ENCODE measurements around the gene TNRC6C. TPM values are rescaled to one million over a fixed set of nuclear protein-coding genes. Genes with fewer than 3 reads are reported as not detected.

TNRC6C gene
- total and polyA plus RNA-seq, 2 of the 13 experiments (the other 11 are each of a cell fraction or from before 2014, with no cell fraction given): 0.66 to 4.9 TPM

- TF ChIP-seq ZHX2 (IDR thresholded peaks at IDR 0.05; ENCODE audit: low read depth): no peak
- TF ChIP-seq ZHX2 (CRISPR knock-in tag; IDR thresholded peaks at IDR 0.05; ENCODE audit: borderline replicate concordance): no peak
- no peak for TF ChIP-seq ZNF749 (CRISPR knock-in tag; IDR thresholded peaks at IDR 0.05; ENCODE audit: borderline replicate concordance)
- TF ChIP-seq KLF12 (CRISPR knock-in tag; IDR thresholded peaks at IDR 0.05; ENCODE audit: borderline replicate concordance): 0 out of 2 replicates have a peak, but pooled peaks have one; percentile 34
- TF ChIP-seq IRX3 (CRISPR knock-in tag; IDR thresholded peaks at IDR 0.05; ENCODE audit: borderline replicate concordance, low read depth): no peak
- no peak for TF ChIP-seq SALL1 (CRISPR knock-in tag; IDR thresholded peaks at IDR 0.05)
- TF ChIP-seq POLR2AphosphoS5 (IDR thresholded peaks at IDR 0.05; ENCODE audit: low read depth, low read length): peak; percentile 49; the same call in 1 of the 2 replicates
- TF ChIP-seq, protein P1, sequence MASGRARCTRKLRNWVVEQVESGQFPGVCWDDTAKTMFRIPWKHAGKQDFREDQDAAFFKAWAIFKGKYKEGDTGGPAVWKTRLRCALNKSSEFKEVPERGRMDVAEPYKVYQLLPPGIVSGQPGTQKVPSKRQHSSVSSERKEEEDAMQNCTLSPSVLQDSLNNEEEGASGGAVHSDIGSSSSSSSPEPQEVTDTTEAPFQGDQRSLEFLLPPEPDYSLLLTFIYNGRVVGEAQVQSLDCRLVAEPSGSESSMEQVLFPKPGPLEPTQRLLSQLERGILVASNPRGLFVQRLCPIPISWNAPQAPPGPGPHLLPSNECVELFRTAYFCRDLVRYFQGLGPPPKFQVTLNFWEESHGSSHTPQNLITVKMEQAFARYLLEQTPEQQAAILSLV (CRISPR knock-in tag; IDR thresholded peaks at IDR 0.05; ENCODE audit: borderline replicate concordance): peak; percentile 6; the same call in 1 of the 2 replicates
- TF ChIP-seq, protein P2, sequence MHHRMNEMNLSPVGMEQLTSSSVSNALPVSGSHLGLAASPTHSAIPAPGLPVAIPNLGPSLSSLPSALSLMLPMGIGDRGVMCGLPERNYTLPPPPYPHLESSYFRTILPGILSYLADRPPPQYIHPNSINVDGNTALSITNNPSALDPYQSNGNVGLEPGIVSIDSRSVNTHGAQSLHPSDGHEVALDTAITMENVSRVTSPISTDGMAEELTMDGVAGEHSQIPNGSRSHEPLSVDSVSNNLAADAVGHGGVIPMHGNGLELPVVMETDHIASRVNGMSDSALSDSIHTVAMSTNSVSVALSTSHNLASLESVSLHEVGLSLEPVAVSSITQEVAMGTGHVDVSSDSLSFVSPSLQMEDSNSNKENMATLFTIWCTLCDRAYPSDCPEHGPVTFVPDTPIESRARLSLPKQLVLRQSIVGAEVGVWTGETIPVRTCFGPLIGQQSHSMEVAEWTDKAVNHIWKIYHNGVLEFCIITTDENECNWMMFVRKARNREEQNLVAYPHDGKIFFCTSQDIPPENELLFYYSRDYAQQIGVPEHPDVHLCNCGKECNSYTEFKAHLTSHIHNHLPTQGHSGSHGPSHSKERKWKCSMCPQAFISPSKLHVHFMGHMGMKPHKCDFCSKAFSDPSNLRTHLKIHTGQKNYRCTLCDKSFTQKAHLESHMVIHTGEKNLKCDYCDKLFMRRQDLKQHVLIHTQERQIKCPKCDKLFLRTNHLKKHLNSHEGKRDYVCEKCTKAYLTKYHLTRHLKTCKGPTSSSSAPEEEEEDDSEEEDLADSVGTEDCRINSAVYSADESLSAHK (CRISPR knock-in tag; IDR thresholded peaks at IDR 0.05; ENCODE audit: borderline replicate concordance): no peak
- TF ChIP-seq REXO4 (CRISPR knock-in tag; IDR thresholded peaks at IDR 0.05; ENCODE audit: borderline replicate concordance): no peak
- no peak for TF ChIP-seq ZNF331 (CRISPR knock-in tag; IDR thresholded peaks at IDR 0.05)
- TF ChIP-seq NONO (IDR thresholded peaks at IDR 0.05): no peak
- TF ChIP-seq NONO (CRISPR knock-in tag; conservative IDR thresholded peaks at IDR 0.05): no peak
- no peak for TF ChIP-seq ZNF878 (CRISPR knock-in tag; IDR thresholded peaks at IDR 0.05)
- peak; percentile 59; the same call in 1 of the 2 replicates for TF ChIP-seq SP5 (CRISPR knock-in tag; IDR thresholded peaks at IDR 0.05; ENCODE audit: borderline replicate concordance, low read depth)
- peak; percentile 8 for TF ChIP-seq PHF5A (CRISPR knock-in tag; IDR thresholded peaks at IDR 0.05; ENCODE audit: low read depth, unreplicated experiment)
- TF ChIP-seq ZNF20 (CRISPR knock-in tag; IDR thresholded peaks at IDR 0.05): 0 out of 2 replicates have a peak, but pooled peaks have one; percentile 34
- no peak for TF ChIP-seq ZNF766 (CRISPR knock-in tag; IDR thresholded peaks at IDR 0.05; ENCODE audit: borderline replicate concordance)
- 0 out of 2 replicates have a peak, but pooled peaks have one; percentile 47 for TF ChIP-seq ZNF816 (CRISPR knock-in tag; IDR thresholded peaks at IDR 0.05; ENCODE audit: borderline replicate concordance)
- TF ChIP-seq ZBTB20 (CRISPR knock-in tag; IDR thresholded peaks at IDR 0.05; ENCODE audit: borderline replicate concordance, low read depth): no peak; the same call in 1 of the 2 replicates
- TF ChIP-seq MZF1 (CRISPR knock-in tag; IDR thresholded peaks at IDR 0.05; ENCODE audit: borderline replicate concordance): no peak
Measured at GRCh38 chr17:78127888-78128550, 169.5 kb downstream of the TNRC6C start (continued).
